ENCODE results near the gene KANSL2. TPM values are rescaled to one million over a fixed set of nuclear protein-coding genes. Genes with fewer than 3 reads are reported as not detected.

The KANSL2 gene
- total RNA-seq, 1 experiment from 2014 or later, result 48.1 TPM

DNA sequence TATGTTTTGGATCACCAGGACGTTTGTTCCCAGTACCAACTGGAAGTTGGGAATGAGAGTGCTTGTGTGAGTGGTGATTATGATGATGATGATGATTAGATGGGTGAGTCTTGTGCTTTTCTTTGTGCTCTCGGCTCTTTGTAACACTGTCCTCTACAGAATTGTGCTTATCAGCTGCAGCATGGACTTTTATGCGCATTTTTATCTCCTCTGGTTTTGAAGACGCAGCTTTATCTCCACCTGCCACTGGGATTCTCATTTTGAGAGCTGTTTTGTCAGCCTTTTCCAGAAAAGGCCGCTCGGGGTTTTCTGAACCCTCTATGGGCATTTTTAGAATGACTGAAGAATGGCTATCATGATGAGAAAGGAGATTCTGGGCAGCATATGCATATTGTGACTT is 11.5 kb upstream of the KANSL2 start:
- ATAC-seq (no peak), DNase-seq (ENCODE audit: low spot score) (no peak)
- H3K27me3 Mint-ChIP-seq (ENCODE audit: low read depth), result no peaks in the 10 kb centered on the region
- H3K9me3 Mint-ChIP-seq, result no peaks in the 10 kb centered on the region
- POLR2A ChIA-PET, result interaction anchor here (0.8 kb wide), 1 partner anchor 11 kb away, joined by 3 read pairs; the partner anchor contains the start of gene KANSL2
- no peaks in the 10 kb centered on the region for H3K4me1 Mint-ChIP-seq
- H3K27ac Mint-ChIP-seq, result 0 out of 2 replicates have a peak overlapping the region, but pooled peaks have one; percentile 2
- H3K4me3 Mint-ChIP-seq, result no peak overlapping the region
- H3K36me3 Mint-ChIP-seq, result peaks cover 57% of the 10 kb centered on the region
- no peak for TF ChIP-seq TP53 (CRISPR knock-in tag; IDR thresholded peaks at IDR 0.05)
- TF ChIP-seq CBFB (CRISPR knock-in tag; IDR thresholded peaks at IDR 0.05; ENCODE audit: low read depth), result no peak
- no peak for TF ChIP-seq ZNF263 (CRISPR knock-in tag; IDR thresholded peaks at IDR 0.05; ENCODE audit: low read depth)
- TF ChIP-seq ATF3 (CRISPR knock-in tag; conservative IDR thresholded peaks at IDR 0.05), result no peak
- TF ChIP-seq KAT7 (CRISPR knock-in tag; IDR thresholded peaks at IDR 0.05; ENCODE audit: borderline replicate concordance), result no peak
- TF ChIP-seq, protein P1, sequence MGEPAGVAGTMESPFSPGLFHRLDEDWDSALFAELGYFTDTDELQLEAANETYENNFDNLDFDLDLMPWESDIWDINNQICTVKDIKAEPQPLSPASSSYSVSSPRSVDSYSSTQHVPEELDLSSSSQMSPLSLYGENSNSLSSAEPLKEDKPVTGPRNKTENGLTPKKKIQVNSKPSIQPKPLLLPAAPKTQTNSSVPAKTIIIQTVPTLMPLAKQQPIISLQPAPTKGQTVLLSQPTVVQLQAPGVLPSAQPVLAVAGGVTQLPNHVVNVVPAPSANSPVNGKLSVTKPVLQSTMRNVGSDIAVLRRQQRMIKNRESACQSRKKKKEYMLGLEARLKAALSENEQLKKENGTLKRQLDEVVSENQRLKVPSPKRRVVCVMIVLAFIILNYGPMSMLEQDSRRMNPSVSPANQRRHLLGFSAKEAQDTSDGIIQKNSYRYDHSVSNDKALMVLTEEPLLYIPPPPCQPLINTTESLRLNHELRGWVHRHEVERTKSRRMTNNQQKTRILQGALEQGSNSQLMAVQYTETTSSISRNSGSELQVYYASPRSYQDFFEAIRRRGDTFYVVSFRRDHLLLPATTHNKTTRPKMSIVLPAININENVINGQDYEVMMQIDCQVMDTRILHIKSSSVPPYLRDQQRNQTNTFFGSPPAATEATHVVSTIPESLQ (CRISPR knock-in tag; IDR thresholded peaks at IDR 0.05), result no peak
- TF ChIP-seq, protein P2, sequence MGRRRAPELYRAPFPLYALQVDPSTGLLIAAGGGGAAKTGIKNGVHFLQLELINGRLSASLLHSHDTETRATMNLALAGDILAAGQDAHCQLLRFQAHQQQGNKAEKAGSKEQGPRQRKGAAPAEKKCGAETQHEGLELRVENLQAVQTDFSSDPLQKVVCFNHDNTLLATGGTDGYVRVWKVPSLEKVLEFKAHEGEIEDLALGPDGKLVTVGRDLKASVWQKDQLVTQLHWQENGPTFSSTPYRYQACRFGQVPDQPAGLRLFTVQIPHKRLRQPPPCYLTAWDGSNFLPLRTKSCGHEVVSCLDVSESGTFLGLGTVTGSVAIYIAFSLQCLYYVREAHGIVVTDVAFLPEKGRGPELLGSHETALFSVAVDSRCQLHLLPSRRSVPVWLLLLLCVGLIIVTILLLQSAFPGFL (CRISPR knock-in tag; IDR thresholded peaks at IDR 0.05; ENCODE audit: borderline replicate concordance), result no peak
- no peak for TF ChIP-seq ATF2 (CRISPR knock-in tag; IDR thresholded peaks at IDR 0.05; ENCODE audit: borderline replicate concordance, low read depth)
- TF ChIP-seq, protein P3, sequence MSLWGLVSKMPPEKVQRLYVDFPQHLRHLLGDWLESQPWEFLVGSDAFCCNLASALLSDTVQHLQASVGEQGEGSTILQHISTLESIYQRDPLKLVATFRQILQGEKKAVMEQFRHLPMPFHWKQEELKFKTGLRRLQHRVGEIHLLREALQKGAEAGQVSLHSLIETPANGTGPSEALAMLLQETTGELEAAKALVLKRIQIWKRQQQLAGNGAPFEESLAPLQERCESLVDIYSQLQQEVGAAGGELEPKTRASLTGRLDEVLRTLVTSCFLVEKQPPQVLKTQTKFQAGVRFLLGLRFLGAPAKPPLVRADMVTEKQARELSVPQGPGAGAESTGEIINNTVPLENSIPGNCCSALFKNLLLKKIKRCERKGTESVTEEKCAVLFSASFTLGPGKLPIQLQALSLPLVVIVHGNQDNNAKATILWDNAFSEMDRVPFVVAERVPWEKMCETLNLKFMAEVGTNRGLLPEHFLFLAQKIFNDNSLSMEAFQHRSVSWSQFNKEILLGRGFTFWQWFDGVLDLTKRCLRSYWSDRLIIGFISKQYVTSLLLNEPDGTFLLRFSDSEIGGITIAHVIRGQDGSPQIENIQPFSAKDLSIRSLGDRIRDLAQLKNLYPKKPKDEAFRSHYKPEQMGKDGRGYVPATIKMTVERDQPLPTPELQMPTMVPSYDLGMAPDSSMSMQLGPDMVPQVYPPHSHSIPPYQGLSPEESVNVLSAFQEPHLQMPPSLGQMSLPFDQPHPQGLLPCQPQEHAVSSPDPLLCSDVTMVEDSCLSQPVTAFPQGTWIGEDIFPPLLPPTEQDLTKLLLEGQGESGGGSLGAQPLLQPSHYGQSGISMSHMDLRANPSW (CRISPR knock-in tag; conservative IDR thresholded peaks at IDR 0.05; ENCODE audit: low read depth), result no peak
- TF ChIP-seq GABPB1 (CRISPR knock-in tag; IDR thresholded peaks at IDR 0.05), result no peak
- no peak for TF ChIP-seq AFF4 (CRISPR knock-in tag; IDR thresholded peaks at IDR 0.05; ENCODE audit: borderline replicate concordance)
- TF ChIP-seq ZNF121 (CRISPR knock-in tag; IDR thresholded peaks at IDR 0.05), result no peak
- no peak for TF ChIP-seq ESRRA (CRISPR knock-in tag; IDR thresholded peaks at IDR 0.05; ENCODE audit: borderline replicate concordance)
- no peak for TF ChIP-seq ZMAT4 (CRISPR knock-in tag; IDR thresholded peaks at IDR 0.05)
- no peak for TF ChIP-seq E2F4 (CRISPR knock-in tag; IDR thresholded peaks at IDR 0.05; ENCODE audit: borderline replicate concordance, low read depth)
- TF ChIP-seq IRF1 (CRISPR knock-in tag; IDR thresholded peaks at IDR 0.05), result no peak
- TF ChIP-seq ZNF671 (CRISPR knock-in tag; IDR thresholded peaks at IDR 0.05), result no peak
- no peak for TF ChIP-seq SMAD4 (CRISPR knock-in tag; IDR thresholded peaks at IDR 0.05)
- no peak for TF ChIP-seq ZNF317 (CRISPR knock-in tag; IDR thresholded peaks at IDR 0.05; ENCODE audit: borderline replicate concordance, low read depth)
- CTCF ChIA-PET, result no interaction called here

Measured in WTC11 (cell line).